Left renal pelvis (tissue), 4 donors: ENCODE data around the gene CRYL1. TPM values are rescaled to one million over a fixed set of nuclear protein-coding genes. Genes with fewer than 3 reads are reported as not detected.
A peak's percentile ranks its signal among the peaks of the same experiment; 100 is the strongest.
"Not testable (repeated sequence)": the region's sequence is repeated elsewhere in the genome, so short reads cannot be mapped to it uniquely, and the experiment has no call there.

Experiments
- DNase-seq, 4 donors: peaks; one replicate each; pipeline ENCODE4 v3.0.0-alpha.2; 2013; ENCODE audit warnings: low read depth in 4 of 4, low spot score in 3 of 4
- polyA plus RNA-seq, 4 donors: library from polyadenylated mRNA; unstranded; fragments of 120-200 nt; gene quantifications; one replicate each; pipeline ENCODE4 v1.2.1, GENCODE V29; 2013; ENCODE audit not compliant: insufficient read length in 4 of 4

Gene CRYL1
- polyA plus RNA-seq, 4 donors, result 31.8 to 138 (median 121) TPM

GRCh38 chr13:20461860-20462532, 63.7 kb downstream of the CRYL1 start:
- no peak for DNase-seq

- no peak for DNase-seq
Observed at GRCh38 chr13:20461481-20461859, 64.2 kb downstream of the CRYL1 start.

- DNase-seq, result no peak
Observed at GRCh38 chr13:20460761-20461160, 64.9 kb downstream of the CRYL1 start.

DNA sequence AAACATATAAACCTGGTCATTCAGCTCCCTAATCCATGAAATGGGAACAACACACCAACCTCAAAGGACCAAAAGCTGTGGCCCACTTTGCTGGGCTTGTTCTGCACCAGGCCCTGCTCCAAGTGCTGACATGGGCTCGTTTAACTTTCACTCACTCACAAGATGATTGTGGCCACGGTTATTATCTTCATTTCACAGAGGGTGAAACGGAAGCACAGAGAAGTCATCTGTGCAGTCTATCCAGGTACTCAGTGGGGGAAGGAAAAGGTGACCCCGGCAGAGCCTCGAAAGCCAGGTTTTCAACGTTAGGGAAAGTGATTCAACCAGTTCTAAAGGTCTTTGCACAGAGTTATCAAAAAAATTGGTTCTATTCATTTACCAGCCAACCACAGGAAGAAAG, 68.0 kb downstream of the CRYL1 start:
- no peak for DNase-seq

GRCh38 chr13:20456737-20457136, 68.9 kb downstream of the CRYL1 start:
- no peak for DNase-seq

DNA sequence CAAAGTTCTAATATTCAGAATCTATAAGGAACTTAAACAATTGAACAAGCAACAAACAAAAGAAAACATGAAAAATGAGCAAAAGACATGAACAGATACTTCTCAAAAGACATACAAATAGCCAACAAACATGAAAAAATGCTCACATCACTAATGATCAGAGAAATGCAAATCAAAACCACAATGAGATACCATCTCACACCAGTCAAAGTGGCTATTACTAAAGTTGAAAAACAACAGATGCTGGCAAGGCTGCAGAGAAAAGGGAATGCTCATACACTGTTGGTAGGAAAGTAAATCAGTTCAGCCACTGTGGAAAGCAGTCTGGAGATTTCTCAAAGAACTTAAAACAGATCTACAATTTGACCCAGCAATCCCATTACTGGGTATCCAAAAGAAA, 74.3 kb downstream of the CRYL1 start:
- no peak for DNase-seq

DNA sequence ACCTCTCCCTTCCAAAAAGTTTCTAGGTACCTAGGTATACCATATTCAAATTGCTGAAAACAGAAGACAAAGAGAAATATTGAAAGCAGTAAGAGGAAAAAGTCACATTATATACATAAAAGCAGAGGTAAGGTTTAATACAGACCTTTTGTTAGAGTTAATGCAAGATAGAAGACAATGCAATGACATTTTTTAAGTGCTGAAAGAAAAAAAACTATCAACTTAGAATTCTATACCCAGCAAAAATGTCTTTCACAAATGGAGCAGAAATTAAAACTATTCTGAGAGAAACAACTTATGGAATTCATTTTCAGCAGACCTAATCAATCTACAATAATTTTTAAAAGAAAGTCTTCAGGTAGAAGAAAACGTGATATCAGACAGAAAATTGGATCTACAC, 77.2 kb downstream of the CRYL1 start:
- DNase-seq, result no peak

- no peak for DNase-seq
Observed at GRCh38 chr13:20446900-20447299, 78.8 kb downstream of the CRYL1 start.

DNA sequence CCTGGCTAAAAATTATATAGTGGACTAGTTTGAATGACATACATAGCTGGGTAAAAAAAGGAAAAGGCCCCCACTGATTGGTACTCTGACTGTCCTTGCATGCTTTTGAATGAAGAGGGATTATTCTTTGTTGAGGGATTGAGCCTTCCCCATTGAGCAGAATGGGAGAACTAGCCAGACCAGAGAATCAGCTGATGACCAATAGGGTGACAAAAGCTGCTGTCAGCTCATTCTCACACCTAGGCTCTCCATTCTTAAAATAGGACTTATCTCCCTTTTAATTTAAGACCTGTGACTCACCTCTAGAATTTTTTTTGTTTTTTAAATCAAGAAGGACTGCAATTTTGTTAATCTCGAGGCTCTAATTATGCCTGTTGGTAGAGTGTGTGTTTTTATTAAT, 79.3 kb downstream of the CRYL1 start:
- no peak for DNase-seq

DNA sequence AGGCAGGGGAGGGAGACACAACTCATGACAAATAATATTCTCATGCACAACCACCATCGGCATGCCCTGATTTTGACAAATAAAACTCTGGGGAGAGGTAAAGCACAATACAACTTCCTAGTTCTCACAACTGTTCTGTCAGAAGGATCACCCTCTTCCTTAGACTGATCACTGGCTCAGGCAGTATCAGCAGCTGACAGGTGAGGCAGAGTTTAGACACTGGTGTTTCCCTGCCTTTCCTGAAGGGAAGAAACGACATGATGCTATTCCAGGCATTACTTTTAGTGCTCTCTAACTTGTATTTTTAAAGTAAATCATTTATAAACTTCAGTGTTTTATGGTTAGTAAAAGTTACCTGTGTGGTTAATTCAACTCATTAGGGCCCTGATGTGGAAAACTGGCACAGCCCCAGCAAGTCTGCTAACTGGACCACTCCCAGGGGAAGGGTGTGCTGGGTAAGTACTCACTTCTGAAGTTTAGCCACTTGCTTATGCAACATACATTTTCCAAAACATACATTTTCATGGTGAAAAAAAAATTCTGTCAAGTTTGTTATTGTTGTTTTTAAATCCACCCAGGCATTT, 82.8 kb downstream of the CRYL1 start:
- DNase-seq, result peak in 1 of 4 donors; percentile 55

DNA sequence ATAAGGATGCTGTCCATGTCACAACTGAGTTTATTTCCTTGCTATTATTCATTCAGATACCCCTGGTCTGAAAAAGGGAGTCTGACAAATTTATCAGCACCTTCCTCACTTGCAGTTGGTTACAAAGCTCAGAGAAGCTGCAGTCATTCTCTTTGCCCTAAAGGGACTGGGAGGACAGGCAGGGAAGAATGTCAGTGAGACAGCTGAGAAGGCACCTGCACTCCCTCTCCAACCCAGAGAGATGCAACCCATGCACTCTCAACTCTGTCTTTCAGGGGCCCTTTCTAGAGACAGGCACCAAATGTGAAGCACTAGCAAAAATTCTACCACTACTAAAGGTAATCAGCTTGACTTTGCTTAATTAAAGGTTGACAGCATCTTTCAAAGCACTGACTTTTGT, 83.3 kb downstream of the CRYL1 start:
- DNase-seq, result no peak

GRCh38 chr13:20441879-20442278, 83.8 kb downstream of the CRYL1 start:
- no peak for DNase-seq

DNA sequence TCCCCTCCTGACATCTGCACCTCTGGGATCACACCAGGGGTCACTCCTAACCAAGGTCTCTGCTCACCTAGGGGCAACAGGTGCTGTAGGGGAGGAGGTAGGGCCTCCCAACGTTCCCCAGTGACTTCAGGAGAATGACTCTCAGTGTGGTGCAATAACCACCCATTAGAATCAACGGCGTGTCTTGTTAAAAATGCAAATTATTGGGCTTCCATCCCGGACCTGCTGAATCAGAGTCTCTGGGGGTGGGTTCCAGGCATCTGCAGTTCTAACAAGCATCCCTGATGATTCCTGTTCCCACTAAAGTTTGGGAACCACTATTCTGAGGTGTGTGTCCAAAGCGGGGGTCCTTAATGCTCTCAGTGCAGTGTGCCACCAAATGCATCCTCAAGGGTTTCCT, 84.6 kb downstream of the CRYL1 start:
- DNase-seq, result no peak

GRCh38 chr13:20439261-20439660, 86.4 kb downstream of the CRYL1 start:
- no peak for DNase-seq

GRCh38 chr13:20438801-20439200, 86.9 kb downstream of the CRYL1 start:
- DNase-seq, result no peak

DNA sequence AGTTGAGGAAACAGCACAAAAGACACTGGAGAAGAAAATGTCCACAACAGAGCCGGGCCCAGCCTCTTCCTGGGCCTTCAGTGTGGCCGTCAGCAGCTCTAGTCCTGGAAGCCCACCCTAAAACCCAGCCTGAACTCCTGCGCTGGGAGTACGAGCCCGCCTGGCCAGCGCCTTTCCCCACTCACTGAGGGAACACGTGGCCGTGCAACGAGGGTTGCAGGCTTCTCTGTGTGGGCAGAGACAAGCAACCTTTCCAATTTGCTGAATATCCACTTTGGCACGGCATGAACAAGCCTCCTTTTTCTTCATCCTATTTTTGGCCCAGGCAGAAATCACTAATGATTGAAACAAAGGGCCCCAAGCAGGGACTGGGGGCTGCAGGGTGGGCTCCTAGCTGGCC, 89.2 kb downstream of the CRYL1 start:
- no peak for DNase-seq

- no peak for DNase-seq
Observed at GRCh38 chr13:20435616-20436368, 89.9 kb downstream of the CRYL1 start.

- not testable (repeated sequence) for DNase-seq
Observed at GRCh38 chr13:20434210-20434609, 91.4 kb downstream of the CRYL1 start.

DNA sequence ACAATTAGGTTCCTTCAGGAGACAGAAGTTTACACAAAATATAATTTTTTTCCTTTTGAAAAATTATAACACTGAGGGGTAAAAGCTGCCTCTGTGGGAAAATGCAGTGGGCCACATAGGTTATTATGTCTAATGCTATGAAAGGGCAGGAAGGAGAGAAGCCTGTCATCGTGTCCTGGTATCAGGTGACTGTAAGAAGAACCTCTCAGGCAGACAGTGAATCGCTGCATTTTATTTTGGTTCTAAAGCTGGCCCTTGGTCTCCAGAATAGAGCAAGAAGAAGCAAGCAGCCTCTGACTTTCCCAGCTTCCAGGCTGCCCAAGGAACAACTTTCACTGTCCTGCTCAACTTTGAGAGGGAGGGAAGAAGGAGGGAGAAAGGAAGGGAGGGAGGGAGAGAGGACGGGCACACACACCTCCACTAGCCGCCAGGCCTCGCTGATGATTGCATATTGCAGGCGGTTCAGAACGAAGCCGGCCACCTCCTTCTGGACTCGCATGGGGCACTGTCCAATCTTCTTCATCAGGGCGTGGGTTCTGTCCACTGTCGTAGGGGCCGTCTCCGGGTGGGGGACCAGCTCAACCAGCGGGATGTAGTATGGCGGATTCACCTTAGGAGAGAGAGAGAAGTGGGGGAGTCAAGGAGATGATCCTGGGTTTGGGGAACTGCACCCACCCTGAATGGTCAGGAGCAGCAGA, 93.8 kb downstream of the CRYL1 start:
- no peak for DNase-seq

- DNase-seq, result no peak
Observed at GRCh38 chr13:20431080-20431479, 94.6 kb downstream of the CRYL1 start.

DNA sequence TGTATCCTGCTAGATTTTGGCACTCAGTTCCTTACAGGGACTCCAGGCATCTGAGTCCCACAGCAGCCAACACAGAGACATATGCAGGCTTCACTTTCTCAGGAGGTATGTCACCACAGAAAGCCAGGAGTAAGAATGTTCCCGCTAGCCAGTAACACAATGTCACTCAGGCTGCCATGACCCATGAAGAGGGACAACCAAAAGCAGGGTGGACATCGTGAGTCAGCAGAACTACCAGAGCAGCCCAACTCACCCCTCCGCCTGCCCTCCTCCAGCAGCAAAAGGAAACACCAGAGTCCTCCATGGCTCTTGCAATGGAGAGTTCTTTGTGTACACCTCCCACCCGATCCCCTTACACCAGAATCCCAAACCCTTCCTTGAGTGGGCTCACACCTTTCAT, 95.4 kb downstream of the CRYL1 start:
- DNase-seq, result no peak
